T-helper 22 cell (primary cell): Measurements from ENCODE around the gene MYNN.
A peak's percentile ranks its signal among the peaks of the same experiment; 100 is the strongest.

Experiments
- DNase-seq: peaks from one replicate; pipeline ENCODE4 v3.0.0-alpha.2; 2020; ENCODE audit warnings: low read depth

Gene MYNN

DNA sequence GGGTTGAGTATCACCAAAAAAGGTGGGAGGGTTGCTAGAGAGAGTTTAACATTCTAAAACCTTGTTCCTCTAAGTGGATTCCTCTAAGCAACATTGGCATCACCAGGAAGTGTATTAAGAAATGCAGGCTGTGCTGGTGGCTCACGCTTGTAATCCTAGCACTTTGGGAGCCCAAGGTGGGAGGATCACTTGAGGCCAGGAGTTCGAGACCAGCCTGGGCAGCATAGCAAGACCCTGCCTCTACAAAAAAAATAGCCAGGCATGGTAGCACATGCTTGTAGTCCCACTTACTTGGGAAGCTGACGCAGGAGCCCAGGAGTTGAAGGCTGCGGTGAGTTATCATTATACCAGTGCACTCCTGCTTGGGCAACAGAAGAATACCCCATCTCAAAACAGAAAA, 4.6 kb downstream of the MYNN start:
- DNase-seq: no peak

- DNase-seq: no peak
Measured at GRCh38 chr3:169780742-169781141, 7.5 kb downstream of the MYNN start.

DNA sequence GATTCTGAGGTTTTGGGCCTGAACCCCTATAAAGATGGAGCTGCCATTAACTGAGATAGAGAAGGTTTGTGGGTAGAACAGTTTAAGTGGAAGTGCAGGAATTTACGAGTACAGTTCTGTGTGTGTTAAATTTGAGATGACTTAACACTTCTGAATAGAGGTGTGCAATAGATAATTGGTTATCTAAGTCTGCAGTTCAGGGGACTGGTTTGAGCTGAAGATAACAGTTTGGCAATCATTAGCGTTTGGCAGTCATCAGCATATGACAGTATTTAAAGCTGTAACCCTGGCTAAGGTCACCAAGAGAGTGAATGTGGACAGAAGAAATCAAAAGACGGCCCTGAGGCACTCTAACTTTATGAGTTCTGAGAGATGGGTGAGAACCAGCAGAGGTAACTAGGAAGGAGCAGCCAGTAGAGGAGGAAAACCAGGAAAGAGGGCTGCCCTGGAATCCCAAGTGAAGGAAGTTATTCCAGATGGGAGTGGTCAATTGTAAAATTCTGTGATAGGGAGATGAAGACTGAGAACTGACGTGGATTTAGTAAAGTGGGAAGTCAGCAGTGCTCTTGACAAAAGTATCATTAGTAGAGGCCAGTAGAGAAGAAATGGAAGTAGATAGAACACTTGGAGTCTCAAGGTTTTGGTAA, 8.1 kb downstream of the MYNN start:
- DNase-seq: no peak

- DNase-seq: no peak
Measured at GRCh38 chr3:169787120-169787519, 13.9 kb downstream of the MYNN start.

DNA sequence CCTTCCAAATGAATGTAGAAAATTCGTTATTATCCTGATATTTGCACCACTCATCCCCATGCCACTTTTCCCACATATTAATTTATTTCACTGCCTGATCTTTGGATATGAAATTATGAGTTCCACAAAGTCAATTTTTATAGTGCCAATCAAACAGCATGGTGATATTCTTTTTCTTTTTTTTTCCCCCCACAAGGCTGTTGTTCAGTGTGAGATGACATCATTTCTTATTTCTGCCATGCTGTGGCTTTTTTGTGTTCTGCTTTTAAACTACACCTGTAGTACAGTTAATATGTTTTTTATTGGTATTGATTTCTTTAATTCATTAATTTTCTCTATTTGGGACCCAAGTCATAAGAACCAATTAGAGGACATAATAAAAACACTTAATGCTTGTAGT, 14.6 kb downstream of the MYNN start:
- no peak for DNase-seq

- no peak for DNase-seq
Measured at GRCh38 chr3:169790219-169790618, 17.0 kb downstream of the MYNN start.

DNA sequence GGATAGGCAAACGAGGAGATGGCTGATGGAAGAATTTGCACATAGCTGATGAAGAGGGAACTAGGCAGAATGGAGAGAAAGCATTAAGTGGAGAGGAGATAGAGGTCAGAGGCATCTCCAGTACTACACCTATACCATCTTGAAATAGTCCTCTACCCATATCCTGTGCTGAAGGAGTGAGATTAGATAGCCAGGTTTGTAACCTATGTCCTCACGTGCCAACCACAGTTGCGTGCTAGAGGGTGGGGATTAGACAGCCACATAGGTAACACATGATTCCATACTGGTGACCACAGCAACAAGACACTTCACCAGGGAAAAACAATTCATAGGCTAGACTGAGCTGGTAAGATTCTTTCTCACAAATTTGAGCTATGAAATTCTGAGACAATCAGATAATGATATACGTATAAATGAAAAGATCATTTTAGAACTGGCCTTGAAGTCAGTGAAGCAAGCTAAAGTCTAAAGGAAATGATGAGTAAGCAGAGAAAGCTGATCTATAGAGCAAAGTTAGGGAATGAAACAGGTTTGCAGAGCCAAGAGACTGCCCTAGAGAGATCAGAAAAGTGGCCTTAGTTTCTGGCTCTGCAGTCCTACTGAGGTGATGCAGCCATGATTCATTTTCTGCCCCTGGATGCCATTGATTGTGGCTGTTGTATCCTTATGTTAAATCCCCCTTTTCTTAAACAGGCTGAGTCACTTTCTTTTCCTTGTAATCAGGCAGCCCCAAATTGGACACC, 17.7 kb downstream of the MYNN start:
- no peak for DNase-seq

DNA sequence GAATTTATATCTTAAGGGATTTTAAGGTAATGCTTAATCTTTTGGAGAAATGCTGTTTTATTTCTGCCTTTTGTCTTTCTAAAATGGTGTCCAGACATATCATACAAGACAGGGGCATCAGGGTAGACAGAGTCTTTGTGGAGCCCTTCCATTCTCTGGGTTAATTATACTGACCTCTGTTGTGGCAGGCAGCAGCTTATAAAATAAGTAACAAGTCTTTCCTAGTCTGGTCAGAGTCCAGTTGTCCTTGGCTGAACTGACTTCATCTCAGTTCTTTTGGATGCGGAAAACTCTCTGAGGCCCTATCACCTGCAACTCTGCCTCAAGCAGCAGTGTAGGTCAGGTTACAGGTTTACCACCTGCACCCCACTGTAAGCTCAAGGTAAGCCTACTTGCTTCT, 19.2 kb downstream of the MYNN start:
- DNase-seq: no peak

- DNase-seq: no peak
Measured at GRCh38 chr3:169804681-169805080, 31.5 kb downstream of the MYNN start.

DNA sequence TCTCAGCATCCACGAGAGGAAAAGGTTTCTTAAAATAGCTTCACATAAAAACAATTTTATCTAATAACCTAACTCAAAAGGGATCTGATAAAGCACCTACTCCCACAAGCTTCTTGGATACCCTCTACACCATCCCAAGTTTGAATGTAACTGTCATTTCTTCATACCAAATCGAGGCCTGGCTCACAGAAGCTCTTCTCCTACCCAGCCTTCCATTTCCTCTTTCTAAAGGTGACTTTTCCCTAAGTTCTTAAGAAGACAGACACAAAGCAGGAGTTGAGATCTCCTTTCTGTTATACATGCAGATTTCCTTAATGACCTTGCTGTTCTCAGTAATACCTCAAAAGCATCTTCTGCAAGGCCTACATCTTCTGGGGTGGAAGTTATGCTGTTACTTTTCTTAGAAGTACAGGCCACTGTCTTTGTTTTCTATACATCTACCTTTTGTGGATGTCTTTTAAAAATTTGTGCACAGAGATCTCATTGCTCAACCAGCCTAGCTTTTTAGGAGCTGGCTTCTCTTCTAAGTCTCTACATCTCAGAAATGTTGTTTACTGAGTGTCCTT, 36.1 kb downstream of the MYNN start:
- DNase-seq: no peak

- no peak for DNase-seq
Measured at GRCh38 chr3:169811631-169812331, 38.6 kb downstream of the MYNN start.

DNA sequence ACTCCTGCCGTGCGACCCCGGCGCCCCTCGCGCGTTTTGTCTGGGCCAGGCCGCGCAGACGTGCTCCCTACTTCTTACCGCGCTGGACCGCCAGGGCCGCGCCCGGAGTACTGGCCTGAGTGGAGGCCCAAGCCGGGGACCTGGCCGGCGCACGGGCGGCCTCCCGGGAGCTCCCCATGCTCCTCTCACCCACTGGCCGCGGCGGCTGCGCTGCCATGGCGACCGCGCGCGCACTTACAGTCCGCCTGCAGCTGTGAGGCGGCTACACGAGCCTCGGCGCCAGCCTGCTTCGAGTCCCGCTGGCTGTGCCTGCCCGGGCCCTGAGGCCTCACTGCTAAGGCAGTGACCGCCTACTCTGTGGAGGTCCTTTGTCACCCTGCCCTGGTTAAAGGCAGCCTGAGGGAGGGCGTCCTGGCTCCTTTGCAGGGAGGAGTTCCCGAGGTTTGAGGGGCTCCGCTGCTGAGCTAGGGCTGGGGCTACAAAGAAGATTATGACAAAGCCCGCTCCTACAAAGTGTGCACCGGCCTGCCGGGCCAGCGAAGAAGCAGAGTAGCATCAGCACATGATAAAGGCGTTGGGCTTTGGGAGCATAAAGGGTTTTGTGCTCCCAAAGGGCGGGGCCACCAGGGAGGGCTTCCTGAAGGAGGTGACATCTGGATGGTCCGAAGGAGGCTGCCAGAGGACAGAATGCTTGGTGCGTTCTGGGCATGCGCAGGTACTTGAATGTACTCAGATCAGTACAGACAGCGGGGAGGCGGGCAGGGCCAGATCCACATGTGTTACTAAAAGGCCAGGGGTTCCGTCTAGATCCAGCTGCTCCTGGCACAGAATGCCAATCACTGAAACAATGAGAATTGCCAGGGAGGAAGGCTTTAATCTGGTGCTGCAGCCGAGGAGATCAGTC, 39.4 kb downstream of the MYNN start, which contains the start of the genes LRRC34 and LRRIQ4:
Gene LRRC34, minus strand, starts transcription at position 573 of the 904 bp plus-strand sequence. Its CDS starts 356 bp downstream, at position 217.
Gene LRRIQ4, plus strand, starts transcription at position 539 of the 904 bp plus-strand sequence. CDS start 9,052 bp downstream, outside the sequence.
- DNase-seq: peak; percentile 18

DNA sequence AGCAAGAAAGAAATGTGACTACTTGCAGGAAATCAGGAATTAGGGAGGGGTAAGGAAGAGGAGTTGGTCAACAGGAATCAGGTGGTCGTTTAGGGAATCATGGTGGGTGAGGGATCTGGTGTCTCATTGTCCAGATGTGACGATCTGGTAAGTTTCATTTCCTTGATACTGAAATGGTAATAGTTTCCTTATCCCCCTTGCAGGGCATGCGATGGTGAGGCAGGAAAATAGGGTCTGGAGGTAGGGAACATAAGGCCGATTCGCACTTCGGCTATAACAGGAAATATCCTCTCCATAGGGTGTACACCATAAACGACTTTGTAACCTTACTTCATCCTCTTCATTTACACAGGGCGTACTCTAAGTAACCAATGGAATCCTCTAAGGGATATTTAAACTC, 40.1 kb downstream of the MYNN start:
- no peak for DNase-seq

GRCh38 chr3:169813757-169814517, 40.7 kb downstream of the MYNN start:
- DNase-seq: peak; percentile 51

DNA sequence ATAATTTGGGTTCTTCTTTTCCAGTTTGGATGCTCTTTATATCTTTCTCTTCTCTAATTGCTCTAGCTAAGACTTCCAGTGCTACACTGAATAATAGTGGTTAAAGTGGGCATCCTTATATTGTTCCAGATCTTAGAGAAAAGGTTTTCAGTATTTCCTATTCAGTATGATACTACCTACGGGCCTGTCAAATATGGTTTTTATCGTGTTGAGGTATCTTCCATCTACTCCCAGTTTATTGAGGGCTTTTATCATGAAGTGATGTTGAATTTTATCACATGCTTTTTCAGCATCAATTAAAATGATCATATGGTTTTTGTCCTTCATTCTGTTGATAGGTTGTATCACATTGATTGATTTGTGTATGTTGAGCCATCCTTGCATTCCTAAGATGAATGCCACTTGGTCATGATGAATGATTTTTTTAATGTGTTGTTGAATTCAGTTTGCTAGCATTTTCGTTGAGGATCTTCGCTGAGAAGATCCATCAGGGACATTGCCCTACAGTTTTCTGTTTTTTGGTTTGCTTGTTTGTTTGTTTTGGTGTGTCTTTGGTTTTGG, 42.5 kb downstream of the MYNN start:
- no peak for DNase-seq

GRCh38 chr3:169818316-169818715, 45.1 kb downstream of the MYNN start:
- DNase-seq: no peak

DNA sequence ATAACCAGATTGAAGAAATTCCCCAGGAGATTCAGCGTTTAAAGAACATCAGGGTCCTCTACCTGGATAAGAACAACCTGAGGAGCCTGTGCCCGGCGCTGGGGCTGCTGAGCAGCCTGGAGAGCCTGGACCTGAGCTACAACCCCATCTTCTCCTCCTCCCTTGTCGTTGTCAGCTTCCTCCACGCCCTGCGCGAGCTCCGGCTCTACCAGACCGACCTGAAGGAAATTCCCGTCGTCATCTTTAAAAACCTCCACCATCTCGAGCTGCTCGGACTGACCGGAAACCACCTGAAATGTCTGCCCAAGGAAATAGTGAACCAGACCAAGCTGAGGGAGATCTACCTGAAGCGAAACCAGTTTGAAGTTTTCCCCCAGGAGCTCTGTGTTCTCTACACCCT, 48.9 kb downstream of the MYNN start:
- DNase-seq: no peak

- no peak for DNase-seq
Measured at GRCh38 chr3:169822540-169822939, 49.3 kb downstream of the MYNN start.

DNA sequence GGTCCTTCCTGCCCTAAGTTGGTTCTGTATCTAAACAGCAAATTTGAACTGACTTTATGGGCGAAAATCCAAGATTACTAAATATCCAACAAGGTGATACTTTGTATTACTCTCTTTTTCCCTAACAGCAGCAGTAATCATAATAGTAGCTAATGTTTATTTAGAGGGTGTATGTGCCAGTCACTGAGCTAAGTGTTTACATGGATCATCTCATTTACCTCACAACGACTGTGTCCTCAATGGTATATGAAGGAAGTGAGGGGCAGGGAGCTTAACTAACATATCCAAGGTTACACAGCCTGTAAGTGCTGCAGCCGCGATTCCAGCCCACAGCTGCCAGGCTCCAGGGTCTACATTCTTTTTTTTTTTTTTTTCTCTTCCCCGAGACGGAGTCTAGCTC, 49.8 kb downstream of the MYNN start:
- DNase-seq: no peak

GRCh38 chr3:169825316-169825715, 52.1 kb downstream of the MYNN start:
- no peak for DNase-seq
